Measurements from ENCODE around the gene GIGYF2.

Gene GIGYF2

GRCh38 chr2:232860593-232861241 lies 163.6 kb downstream of the GIGYF2 start:
- DNase-seq (ENCODE audit: low read depth in 1 of 2, low spot score in 1 of 2), result no peak

- no peak for DNase-seq (ENCODE audit: low read depth in 1 of 2, low spot score in 1 of 2)
Observed at GRCh38 chr2:232861353-232861752, 164.2 kb downstream of the GIGYF2 start.

DNA sequence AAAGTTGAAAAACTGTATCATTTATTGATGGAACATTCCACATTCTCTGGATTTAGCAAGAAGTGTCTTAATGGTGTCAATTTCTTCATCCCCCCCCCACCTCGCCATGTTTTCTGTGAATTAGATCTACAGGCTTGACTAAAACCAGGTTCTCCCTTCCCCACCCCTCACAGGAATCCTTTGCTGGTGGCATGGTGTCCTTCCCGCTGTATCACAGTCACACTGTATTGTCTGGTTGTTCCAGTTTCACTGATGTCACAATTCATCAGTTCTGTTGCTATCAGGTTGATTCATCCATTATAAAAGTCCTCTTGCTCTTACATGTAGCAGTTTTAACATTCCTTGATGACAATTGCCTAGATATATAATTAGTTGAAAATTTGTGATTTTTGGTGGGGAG lies 166.9 kb downstream of the GIGYF2 start:
- DNase-seq (ENCODE audit: low read depth in 1 of 2, low spot score in 1 of 2), result no peak

DNA sequence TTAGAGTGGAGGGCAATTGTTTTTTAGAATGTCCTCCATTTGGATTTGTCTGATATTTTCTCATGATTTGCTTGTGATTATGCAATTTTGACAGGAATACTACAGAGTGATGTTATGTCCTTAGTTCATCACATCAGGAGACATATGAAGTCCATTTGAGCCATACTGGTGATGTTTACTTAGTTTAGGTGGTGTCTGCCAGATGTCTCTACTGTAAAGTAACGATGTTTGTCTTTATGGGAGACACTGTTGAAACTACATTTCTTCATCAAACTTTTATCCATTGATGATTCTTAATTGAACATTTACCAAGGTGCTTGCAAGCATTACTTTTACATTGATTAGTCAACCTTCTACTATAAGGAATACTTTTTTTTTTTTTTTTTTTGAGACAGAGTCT lies 168.0 kb downstream of the GIGYF2 start:
- DNase-seq (ENCODE audit: low read depth in 1 of 2, low spot score in 1 of 2), result no peak

- DNase-seq (ENCODE audit: low read depth in 1 of 2, low spot score in 1 of 2), result no peak
Observed at GRCh38 chr2:232866104-232866503, 169.0 kb downstream of the GIGYF2 start.

GRCh38 chr2:232869138-232870017 lies 172.2 kb downstream of the GIGYF2 start:
- DNase-seq (ENCODE audit: low read depth in 1 of 2, low spot score in 1 of 2), result no peak

DNA sequence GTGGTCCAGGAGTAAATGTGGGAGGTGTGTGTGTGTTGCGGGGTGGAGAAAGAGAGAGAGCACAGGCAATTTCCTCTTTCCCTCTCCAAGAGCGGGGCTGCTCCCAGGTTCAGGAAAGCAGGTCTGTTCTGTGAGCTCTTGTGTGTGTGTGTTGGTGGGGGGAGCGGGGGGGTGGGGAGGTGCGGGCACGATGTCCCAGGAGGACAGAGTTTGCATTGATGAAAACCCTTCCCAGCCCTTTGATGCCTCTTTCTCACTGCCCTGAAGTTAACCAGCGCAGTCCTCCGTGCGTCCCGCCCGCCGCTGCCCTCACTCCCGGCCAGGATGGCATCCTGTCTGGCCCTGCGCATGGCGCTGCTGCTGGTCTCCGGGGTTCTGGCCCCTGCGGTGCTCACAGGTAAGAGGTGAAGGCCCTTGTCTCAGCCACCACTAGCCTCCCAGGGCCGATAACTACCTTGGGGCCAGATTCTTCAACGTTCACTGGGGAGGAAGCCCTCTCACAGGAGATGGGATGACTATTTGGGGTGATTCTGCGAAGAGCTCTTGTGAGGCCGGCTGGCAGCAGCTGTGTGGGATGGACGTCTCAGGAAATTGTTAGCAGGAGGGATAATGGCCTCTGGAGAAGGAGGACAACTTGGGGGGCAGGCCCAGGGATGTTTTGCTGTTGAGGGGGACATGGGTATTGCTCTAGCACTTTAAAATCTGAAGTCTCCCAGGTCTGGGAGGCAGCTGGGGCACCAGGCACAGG lies 173.1 kb downstream of the GIGYF2 start, which contains the start of gene SNORC:
Gene SNORC, plus strand, starts transcription at position 247 of the 748 bp plus-strand sequence. Its CDS starts 78 bp downstream, at position 325.
- no peak for DNase-seq (ENCODE audit: low read depth in 1 of 2, low spot score in 1 of 2)

DNA sequence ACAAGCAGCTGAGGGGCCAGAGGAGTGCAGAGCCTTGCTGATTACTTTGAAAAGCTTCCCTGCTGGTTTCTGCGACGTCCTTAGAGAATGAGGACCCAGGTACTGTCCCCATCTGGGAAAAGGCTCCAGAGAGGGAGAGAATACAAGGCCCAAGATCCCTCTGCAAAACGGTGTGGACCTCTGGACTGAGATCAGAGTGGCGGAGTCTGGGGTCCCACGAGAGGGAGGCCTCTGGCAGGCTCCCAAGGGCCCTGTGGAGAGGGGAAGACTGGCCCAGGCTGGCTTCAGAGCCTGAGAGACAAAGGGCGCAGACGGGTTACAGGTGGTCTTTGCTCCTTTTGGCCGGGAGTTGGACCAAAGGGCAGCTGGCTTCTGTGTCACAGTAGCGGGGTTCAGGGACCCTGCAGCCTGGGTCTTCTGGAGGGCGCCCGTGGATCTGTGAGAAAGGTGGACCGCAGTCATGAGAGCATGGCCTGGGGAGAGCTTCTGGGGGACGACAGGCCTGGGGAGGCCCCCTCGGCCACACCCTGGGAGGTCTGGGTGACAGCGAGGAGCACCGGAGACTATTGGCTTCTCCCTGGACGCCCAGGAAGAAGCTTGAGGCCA lies 173.7 kb downstream of the GIGYF2 start:
- no peak for DNase-seq (ENCODE audit: low read depth in 1 of 2, low spot score in 1 of 2)

DNA sequence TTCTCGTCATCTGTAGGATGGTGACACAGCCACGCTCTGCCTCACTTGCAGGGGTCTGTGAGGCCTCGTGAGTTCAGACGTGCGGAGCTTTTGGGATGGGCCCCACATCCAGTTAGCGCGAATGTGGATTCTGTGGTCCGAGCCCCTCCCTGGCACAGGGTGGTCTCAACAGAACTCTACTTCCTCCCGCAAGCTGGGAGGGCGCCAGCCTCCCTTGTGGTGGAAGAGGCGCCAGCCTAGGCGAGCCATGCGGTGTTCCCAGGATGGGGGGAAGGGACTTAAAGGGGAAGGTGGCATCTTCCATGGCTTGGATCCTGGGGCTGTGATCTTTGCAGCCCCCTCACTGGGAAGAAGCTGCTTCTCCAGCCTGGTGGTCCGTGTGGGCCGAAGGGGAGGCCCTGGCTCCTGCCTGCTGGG lies 174.3 kb downstream of the GIGYF2 start:
- no peak for DNase-seq (ENCODE audit: low read depth in 1 of 2, low spot score in 1 of 2)

- DNase-seq (ENCODE audit: low read depth in 1 of 2, low spot score in 1 of 2), result no peak
Observed at GRCh38 chr2:232871835-232872736, 175.0 kb downstream of the GIGYF2 start.

DNA sequence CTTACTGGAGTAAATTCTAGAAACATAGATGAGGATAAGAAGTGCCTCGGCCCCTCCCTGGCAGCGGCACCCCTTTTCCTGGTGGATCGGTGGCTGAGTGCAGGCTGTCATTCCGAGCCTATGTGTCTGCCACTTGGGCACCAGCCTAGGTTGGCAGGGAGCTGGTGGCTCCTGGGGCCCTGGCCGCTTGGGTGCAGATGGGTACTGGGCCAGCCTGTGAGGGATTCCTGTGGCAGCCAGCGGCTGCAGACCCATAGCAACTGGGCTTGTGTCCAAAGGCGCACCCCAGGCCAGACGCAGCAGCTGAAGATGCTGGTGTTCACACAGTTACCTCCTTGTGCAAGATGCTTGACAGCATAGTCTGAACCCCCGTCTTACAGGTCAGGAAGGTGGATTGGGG lies 175.7 kb downstream of the GIGYF2 start:
- DNase-seq (ENCODE audit: low read depth in 1 of 2, low spot score in 1 of 2), result no peak

GRCh38 chr2:232873292-232873908 lies 176.3 kb downstream of the GIGYF2 start:
- no peak for DNase-seq (ENCODE audit: low read depth in 1 of 2, low spot score in 1 of 2)

DNA sequence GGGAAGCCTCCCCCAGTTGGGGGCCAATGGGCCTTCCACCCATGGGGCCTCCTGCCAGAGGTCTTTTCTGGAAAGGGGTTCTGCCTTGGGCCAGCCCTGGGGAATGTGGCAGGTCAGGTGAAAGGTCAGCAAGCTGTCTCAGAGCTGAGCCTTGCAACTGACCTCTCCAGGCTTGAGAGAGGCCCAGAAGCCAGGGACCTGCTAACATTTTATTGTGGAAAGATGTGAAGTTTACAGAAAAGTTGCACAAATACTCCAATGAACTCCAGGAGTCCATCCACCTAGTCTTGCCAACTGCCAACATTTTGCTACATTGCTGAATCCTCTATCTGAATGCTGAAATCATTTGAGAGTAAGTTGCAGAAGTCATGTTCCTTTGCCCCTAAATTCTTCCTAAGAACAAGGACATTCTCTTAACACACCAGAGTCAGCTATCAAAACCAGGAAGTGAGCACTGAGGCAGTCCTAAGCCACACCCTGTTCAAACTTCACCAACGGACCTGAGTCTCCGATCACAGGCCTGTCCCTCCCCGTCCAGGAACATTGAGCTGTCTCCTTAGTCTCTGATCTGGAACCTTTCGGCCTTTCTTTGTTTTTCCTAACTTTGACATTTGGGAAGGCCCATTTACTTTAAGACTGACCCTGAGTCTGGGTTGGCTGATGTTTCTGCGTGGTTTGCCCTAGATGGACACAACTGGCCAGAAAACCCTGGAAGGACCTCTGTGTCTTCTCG lies 176.9 kb downstream of the GIGYF2 start:
- DNase-seq (ENCODE audit: low read depth in 1 of 2, low spot score in 1 of 2), result no peak

GRCh38 chr2:232874677-232875223 lies 177.6 kb downstream of the GIGYF2 start:
- no peak for DNase-seq (ENCODE audit: low read depth in 1 of 2, low spot score in 1 of 2)

- no peak for DNase-seq (ENCODE audit: low read depth in 1 of 2, low spot score in 1 of 2)
Observed at GRCh38 chr2:232875256-232876121, 178.4 kb downstream of the GIGYF2 start.

GRCh38 chr2:232876161-232876977 lies 179.2 kb downstream of the GIGYF2 start:
- DNase-seq (ENCODE audit: low read depth in 1 of 2, low spot score in 1 of 2), result no peak

DNA sequence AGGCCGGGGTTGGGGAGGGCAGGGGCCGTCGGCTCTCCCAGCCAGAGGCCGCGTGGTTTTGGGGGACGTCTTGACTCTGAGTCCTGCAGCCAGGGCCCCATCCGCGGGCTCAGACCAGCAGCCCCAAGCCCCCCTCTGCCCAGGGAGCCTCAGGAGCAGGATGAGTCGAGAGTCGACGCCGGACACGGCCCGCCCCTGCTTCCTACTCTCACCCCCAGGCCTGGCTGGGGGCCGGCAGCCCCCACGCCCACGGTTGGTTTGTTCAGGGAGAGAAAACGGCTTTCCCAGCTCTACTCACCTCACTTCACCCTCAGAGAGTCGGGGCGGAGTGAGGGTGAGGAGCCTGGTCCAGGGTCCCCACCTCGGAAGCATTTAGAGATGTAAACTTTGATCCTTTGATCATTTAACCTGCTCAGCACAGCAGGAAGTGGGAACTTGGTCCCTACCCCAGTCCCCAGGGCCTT lies 179.9 kb downstream of the GIGYF2 start:
- no peak for DNase-seq (ENCODE audit: low read depth in 1 of 2, low spot score in 1 of 2)

Data from stimulated activated CD4-positive, alpha-beta T cell treated with anti-CD3 and anti-CD28 coated beads, Interleukin-15, amount 100 ng/mL, for 1 hour (primary cell).